Measurements from ENCODE around the gene GLT1D1.

The GLT1D1 gene

DNA sequence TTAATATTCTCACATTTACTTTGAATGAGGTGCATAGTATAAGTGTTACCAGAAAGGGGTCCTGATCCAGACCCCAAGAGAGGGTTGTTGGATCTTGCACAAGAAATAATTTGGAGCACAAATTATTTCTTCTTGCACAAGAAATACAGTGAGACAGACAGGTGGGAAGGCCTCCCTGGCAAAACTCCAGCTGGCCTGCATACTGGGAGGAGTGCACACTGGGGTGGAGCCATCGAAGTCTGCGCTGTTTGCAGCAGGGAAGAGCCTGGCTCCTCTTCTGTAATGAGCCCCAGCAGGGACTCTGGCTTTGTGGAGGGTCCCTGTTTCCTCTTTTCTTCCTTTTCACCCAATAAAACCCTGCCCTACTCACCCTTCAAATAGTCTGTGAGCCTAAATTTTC lies 141.6 kb downstream of the GLT1D1 start:
- no peak for DNase-seq (ENCODE audit: low read depth in 2 of 3, low spot score in 1 of 3)

DNA sequence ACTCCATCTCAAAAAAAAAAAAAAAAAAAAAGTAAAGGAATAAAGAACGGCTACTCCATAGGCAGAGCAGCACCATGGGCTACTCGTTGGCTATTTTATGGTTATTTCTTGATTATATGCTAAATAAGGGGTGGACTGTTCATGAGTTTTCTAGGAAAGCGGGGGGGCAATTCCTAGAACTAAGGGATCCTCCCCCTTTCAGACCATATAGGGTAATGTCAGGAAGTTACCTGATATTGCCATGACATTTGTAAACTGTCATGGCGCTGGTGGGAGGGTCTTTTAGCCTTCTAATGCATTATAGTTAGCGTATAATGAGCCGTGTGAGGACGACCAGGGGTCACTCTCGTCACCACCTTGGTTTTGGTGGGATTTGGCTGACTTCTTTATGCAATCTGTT lies 142.3 kb downstream of the GLT1D1 start:
- no peak for DNase-seq (ENCODE audit: low read depth in 2 of 3, low spot score in 1 of 3)

DNA sequence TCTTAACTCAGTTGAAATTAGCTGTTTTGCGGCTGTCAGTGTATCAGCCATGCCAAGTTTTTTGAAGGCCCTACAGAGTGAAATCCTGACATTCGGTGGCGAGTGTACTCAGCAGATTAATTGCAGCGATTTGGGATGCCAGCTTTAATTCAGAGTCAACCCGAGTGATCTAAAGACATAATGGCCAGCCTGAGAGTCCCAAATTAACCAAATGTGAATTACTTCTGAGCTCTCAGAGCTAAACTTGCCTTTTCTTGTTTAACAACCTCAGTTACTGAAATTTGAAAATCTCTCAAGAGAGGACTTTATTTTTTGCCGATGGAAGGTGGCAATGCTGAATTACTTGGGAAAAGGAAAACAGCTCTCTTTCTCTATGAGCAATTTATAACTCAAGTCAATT lies 148.5 kb downstream of the GLT1D1 start:
- DNase-seq (ENCODE audit: low read depth in 2 of 3, low spot score in 1 of 3): no peak

DNA sequence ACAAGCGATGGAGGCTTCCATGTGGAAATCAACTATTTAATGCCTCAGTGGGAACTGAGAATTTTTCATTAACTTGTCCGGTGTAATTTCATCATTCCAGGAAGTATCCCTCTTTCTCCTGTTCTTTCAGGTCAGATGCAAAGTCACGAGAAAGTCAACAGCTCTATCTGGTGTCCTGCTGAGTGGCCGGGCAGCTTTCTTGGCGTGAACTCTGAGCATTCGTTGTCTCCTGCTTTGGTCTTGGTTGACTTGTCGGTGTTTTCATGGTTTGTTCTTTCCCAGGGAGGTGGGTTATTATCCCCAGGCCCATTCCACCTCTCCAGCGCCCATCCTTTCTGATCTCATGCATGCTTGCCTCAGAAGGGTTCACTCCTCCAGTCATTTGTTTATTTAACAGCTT lies 149.1 kb downstream of the GLT1D1 start:
- DNase-seq (ENCODE audit: low read depth in 2 of 3, low spot score in 1 of 3): no peak

DNA sequence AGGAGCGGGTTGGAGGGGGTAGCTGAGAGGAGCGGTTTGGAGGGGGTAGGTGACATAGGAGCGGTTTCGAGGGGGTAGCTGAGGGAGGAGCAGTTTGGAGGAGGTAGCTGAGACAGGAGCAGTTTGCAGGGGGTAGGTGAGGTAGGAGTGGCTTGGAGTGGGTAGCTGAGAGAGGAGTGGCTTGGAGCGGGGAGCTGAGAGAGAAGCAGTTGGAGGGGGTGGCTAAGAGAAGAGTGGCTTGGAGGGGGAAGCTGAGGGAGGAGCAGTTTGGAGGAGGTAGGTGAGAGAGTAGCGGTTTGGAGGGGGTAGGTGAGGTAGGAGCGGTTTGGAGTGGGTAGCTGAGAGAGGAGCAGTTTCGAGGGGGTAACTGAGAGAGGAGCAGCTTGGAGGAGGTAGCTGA lies 152.1 kb downstream of the GLT1D1 start:
- DNase-seq (ENCODE audit: low read depth in 2 of 3, low spot score in 1 of 3): no peak

DNA sequence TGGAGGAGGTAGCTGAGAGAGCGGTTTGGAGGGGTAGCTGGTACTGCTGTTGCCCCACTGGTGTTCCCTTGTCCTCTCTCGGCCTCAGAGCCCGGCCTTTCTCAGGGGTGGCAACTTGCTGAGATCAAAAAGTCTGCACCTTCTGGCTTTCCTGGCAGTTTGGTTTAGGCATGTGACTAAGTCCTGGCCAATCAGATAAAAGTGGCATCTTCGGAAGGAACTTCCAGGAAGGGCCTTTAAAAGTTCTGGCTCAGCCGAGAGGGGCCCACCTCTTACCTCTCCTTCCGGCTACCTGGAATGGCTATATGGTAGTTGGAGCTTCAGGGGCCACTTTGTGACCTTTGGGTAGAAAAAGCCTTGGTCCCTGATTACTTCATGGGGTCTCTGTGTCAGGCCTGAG lies 152.6 kb downstream of the GLT1D1 start:
- no peak for DNase-seq (ENCODE audit: low read depth in 2 of 3, low spot score in 1 of 3)

DNA sequence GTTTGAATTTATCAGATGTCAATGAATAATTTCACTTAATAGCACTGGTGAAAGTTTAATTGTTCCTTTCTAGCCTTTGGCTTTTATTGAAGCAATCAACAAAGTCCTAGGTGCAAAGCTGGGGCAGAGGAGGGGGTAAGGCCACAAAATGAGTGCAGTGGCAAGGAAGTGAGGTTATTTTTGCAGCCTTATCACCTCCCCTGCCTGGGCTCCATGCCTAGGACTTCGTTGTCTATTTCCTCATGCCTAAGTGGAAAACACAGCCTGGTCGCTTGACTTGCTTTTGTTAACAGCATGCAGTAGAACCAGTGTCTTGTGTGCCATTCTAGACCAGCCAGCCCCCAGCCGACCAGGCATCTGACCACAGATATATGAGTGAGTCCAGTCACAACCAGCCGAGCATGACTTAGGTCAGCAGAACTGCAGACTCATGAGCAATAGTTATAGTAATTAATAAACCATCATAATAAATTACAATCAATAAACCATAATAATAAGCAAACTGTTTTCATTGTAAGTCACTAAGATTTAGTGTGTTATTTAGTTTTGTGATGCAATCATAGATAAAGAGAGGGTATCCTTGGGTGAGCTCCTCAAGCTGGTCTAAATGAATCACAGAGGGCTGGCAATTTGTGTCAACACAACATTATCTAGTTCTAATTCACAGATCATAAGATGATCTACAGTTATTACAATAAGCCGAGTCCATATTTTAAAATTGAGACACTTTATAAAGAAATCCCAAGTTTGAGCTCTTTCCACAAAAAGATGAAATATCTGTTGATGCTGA lies 156.8 kb downstream of the GLT1D1 start:
- no peak for DNase-seq (ENCODE audit: low read depth in 2 of 3, low spot score in 1 of 3)

DNA sequence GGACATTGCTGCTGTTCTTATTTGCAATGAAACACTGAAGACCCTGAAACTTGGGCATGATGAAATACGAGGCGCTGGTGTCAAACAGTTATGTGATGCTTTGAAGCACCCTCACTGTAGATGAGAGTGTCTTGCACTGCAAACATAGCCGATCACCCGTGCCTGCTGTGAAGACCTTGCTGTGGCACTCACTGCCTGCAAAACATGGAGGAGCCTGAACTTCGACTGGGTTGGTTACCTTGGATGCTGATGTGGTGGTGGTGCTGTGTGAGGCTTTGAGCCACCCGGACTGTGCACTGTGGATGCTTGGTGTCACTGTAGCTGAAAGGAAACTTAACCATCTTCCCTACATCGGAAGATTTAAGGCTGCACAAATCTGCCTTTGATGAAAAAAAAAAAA lies 162.9 kb downstream of the GLT1D1 start:
- no peak for DNase-seq (ENCODE audit: low read depth in 2 of 3, low spot score in 1 of 3)

DNA sequence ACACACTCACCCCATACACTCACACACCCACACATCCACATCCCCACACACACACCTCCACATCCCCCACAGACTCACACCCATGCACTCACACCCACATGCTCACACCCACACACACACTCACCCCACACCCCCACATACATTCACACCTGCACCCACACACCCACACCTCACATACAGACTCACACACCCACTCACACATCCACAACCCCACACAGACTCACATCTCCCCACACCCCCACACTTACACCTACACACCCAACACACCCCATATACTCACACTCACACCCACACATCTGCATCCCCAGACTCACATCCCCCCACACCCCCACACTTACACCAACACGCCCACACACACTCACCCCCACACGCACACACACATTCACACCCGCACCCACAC lies 171.8 kb downstream of the GLT1D1 start:
- DNase-seq (ENCODE audit: low read depth in 2 of 3, low spot score in 1 of 3): no peak

DNA sequence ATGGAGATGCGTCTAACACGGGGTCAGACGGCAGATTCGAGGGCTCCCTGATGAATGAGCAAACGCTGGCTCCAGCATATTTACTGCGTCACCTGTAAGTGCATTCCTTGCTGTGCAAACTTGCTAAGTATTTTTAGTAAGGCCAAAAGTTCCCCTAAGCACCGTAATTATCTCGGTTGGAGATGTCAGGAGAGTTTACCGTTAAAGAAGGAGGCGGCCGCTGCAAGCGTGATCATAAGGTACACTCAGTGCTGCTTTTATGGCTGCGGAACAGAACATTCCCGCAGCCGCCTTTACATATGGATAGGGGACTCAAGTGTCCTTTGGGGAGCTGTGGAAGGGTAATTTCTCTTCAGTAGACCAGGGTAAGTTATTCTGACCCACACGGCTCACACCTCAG lies 175.6 kb downstream of the GLT1D1 start:
- DNase-seq (ENCODE audit: low read depth in 2 of 3, low spot score in 1 of 3): no peak

All from stimulated activated CD4-positive, alpha-beta T cell treated with anti-CD3 and anti-CD28 coated beads, Interleukin-12 subunit alpha, Interleukin-12 subunit beta, amount 100 ng/mL, for 48 hours (primary cell).